ENCODE results near the gene VWC2L.

The VWC2L gene

DNA sequence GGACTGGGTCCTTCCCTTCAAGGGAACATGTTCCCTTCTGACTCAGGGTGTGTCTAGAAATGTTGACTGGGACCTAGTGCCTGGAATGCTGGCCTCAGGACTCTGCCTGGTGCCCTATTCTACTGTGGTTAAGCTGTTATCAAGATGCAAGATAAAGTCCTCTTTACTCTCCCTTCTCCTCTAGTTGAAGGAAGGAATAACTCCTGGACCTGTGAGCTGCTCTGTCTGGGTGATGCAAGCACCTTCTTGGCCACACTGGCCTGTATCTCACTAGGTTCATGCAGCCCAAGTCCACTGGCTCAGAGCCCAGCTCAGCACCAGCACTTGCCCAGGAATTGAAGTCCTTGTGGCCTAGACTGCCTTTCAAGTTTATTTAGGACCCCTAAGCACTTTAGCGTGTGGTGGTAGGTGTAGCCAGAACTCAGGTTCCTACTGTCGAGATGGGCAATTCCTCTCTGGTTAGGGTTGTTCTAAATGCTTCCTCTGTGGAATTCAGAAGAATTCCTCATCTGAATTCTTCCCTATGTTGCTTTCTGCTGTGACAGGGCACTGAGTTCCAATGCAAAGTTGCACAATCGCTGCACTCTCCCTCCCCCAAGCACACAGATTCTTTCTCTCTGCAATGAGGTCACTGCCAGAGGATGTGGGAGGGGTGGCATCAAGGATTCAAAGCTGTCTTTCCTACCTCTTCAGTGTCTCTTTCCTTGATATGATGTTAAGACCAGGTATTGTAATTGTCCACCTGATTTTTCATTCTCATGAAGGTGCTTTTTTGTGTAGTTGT is 54.7 kb downstream of the VWC2L start:
- Histone ChIP-seq H3K36me3 (ENCODE audit: control insufficient read depth, insufficient read depth, low read length) (no peaks in the 10 kb centered on the region), H3K27ac (ENCODE audit: insufficient read depth, low read depth, low read length, poor library complexity, severe bottlenecking) (no peak overlapping the region)
- WGBS, 2 experiments, result 86 to 93% methylated on average over 3 of the region's 3 CpGs

DNA sequence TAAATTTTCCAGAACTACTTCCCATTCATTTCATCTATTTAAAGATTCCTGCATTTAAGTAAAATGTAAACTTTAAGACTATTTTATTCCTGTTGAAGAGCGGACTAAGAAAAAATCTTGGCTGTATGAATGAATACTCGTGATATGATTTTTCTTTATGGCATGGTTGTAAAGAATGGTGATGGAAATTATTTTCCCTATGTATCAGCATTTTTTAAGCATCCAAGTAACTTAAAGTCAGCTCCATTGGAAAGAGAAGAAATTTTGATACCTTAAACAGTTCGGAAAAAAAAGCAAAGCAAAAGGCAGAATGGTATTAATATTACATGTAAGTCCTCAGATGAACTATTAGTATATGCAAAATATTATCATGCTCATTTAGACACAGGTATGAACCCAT is 58.9 kb downstream of the VWC2L start:
- H3K27me3 ChIP-seq (ENCODE audit: control insufficient read depth, insufficient read depth, low read length, poor library complexity, severe bottlenecking), result no peaks in the 10 kb centered on the region
- no peaks in the 10 kb centered on the region for H3K36me3 ChIP-seq (ENCODE audit: control insufficient read depth, insufficient read depth, low read length)
- H3K9me3 ChIP-seq (ENCODE audit: control insufficient read depth, low read length), result no peaks in the 10 kb centered on the region
- 100% methylated on average over 3 of the region's 3 CpGs; no CpG with 5 or more reads in 1 of the 2 experiments for WGBS, 2 experiments
- no peak overlapping the region for H3K4me3 ChIP-seq (ENCODE audit: insufficient read depth, low read depth, low read length)
- no peaks in the 10 kb centered on the region for H3K4me1 ChIP-seq (ENCODE audit: control insufficient read depth, insufficient read depth, low read length)
- H3K27ac ChIP-seq (ENCODE audit: insufficient read depth, low read depth, low read length, poor library complexity, severe bottlenecking), result no peak overlapping the region

More for the DNA sequence above, 54.7 kb downstream of the VWC2L start:
- H3K4me1 ChIP-seq (ENCODE audit: control insufficient read depth, insufficient read depth, low read length), result no peaks in the 10 kb centered on the region
- no peak overlapping the region for H3K4me3 ChIP-seq (ENCODE audit: insufficient read depth, low read depth, low read length)
- H3K9me3 ChIP-seq (ENCODE audit: control insufficient read depth, low read length), result no peaks in the 10 kb centered on the region
- H3K27me3 ChIP-seq (ENCODE audit: control insufficient read depth, insufficient read depth, low read length, poor library complexity, severe bottlenecking), result no peaks in the 10 kb centered on the region

DNA sequence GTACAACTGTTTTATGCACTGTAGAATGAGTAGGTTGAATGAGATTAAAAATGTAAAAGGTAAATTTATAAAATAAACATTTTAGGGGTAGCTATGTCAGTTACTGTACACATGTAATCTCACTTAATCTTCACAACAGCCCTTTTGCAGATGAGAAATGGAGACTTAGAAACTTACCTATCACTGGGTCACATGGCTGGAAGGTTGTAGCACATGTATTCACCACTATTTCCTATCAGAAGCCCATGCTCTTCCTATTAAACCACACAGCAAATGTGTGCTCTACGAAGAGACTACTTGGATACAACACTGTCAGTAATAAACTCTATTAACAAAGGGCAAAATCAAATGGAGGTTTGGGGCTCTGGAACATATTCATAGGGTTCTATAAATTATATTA is 60.5 kb downstream of the VWC2L start:
- Histone ChIP-seq H3K4me3 (ENCODE audit: insufficient read depth, low read depth, low read length) (no peak overlapping the region), H3K4me1 (ENCODE audit: control insufficient read depth, insufficient read depth, low read length) (no peaks in the 10 kb centered on the region), H3K27me3 (ENCODE audit: control insufficient read depth, insufficient read depth, low read length, poor library complexity, severe bottlenecking) (no peaks in the 10 kb centered on the region), H3K9me3 (ENCODE audit: control insufficient read depth, low read length) (no peaks in the 10 kb centered on the region), H3K36me3 (ENCODE audit: control insufficient read depth, insufficient read depth, low read length) (no peaks in the 10 kb centered on the region), H3K27ac (ENCODE audit: insufficient read depth, low read depth, low read length, poor library complexity, severe bottlenecking) (no peak overlapping the region)
- WGBS, 2 experiments, result 92% methylated on average over 1 of the region's 1 CpG; no CpG with 5 or more reads in 1 of the 2 experiments

DNA sequence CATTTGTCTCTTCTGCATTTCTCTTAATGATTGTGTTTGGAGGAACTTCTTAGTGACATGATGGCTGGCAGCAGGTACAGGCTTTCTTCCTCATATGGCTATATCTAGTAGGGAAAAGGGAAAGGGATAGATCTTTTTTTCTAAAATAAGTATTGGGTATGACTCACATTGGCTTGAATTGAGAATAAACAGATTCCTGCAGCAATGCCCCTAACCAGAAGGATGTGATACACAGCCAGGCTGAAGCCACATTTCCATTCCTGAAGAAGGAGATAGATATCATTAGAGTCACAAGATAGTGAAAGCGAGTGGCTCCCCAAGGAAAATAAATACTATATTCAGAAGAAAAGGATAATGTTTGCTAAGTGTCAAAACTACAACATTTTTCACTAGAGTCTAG is 61.1 kb downstream of the VWC2L start:
- Histone ChIP-seq H3K9me3 (ENCODE audit: control insufficient read depth, low read length) (no peaks in the 10 kb centered on the region), H3K27me3 (ENCODE audit: control insufficient read depth, insufficient read depth, low read length, poor library complexity, severe bottlenecking) (no peaks in the 10 kb centered on the region), H3K27ac (ENCODE audit: insufficient read depth, low read depth, low read length, poor library complexity, severe bottlenecking) (no peak overlapping the region), H3K4me1 (ENCODE audit: control insufficient read depth, insufficient read depth, low read length) (no peaks in the 10 kb centered on the region), H3K36me3 (ENCODE audit: control insufficient read depth, insufficient read depth, low read length) (no peaks in the 10 kb centered on the region), H3K4me3 (ENCODE audit: insufficient read depth, low read depth, low read length) (no peak overlapping the region)
- WGBS, 2 experiments, result no CpG with 5 or more reads among the region's 1 CpG

DNA sequence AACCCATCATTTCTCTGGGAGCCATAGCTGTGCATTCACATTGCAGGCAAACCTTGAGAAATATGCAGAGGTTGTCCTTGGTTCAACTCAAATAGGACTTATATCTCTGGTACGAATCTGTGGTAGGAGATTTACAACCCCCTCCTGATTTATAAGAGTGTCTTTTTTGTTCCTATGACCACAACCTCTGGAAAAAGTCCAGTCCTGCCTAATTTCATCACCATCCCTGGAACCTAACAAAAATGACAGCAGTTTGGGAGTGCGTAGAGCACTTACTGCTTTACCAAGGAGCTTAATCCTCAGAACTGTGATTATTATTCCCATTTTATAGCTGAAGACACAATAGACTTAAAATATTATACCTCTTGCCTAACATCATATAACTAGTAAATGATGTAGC is 66.5 kb downstream of the VWC2L start:
- Histone ChIP-seq H3K9me3 (ENCODE audit: control insufficient read depth, low read length) (no peaks in the 10 kb centered on the region), H3K36me3 (ENCODE audit: control insufficient read depth, insufficient read depth, low read length) (no peaks in the 10 kb centered on the region), H3K27ac (ENCODE audit: insufficient read depth, low read depth, low read length, poor library complexity, severe bottlenecking) (no peak overlapping the region), H3K27me3 (ENCODE audit: control insufficient read depth, insufficient read depth, low read length, poor library complexity, severe bottlenecking) (no peaks in the 10 kb centered on the region), H3K4me3 (ENCODE audit: insufficient read depth, low read depth, low read length) (no peak overlapping the region), H3K4me1 (ENCODE audit: control insufficient read depth, insufficient read depth, low read length) (no peaks in the 10 kb centered on the region)
- WGBS, 2 experiments, result 88 to 100% methylated on average over 2 of the region's 2 CpGs

DNA sequence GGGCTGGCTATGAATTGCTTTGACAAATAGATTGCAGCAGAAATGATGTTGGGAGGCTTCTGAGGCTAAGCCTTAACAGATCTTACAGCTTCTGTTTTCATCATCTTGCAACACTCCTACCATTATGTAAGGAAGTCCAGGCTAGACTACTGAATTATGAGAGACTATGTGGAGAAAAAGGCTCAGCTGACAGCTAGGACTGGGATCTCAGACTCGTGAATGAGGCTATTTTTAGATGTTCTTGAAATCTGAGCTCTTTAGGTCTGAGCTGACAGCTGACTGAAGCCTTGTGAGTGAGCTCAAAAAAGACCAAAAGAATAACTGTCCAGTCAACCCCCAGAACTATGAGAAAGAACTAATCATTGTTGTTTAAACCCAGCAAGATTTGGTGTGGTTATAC is 70.3 kb downstream of the VWC2L start:
- no peaks in the 10 kb centered on the region for H3K9me3 ChIP-seq (ENCODE audit: control insufficient read depth, low read length)
- H3K27ac ChIP-seq (ENCODE audit: insufficient read depth, low read depth, low read length, poor library complexity, severe bottlenecking), result no peak overlapping the region
- H3K36me3 ChIP-seq (ENCODE audit: control insufficient read depth, insufficient read depth, low read length), result no peaks in the 10 kb centered on the region
- H3K27me3 ChIP-seq (ENCODE audit: control insufficient read depth, insufficient read depth, low read length, poor library complexity, severe bottlenecking), result no peaks in the 10 kb centered on the region
- H3K4me1 ChIP-seq (ENCODE audit: control insufficient read depth, insufficient read depth, low read length), result no peaks in the 10 kb centered on the region
- H3K4me3 ChIP-seq (ENCODE audit: insufficient read depth, low read depth, low read length), result no peak overlapping the region
- 9 to 11% methylated on average over 1 of the region's 1 CpG for whole genome bisulfite sequencing, 2 experiments

DNA sequence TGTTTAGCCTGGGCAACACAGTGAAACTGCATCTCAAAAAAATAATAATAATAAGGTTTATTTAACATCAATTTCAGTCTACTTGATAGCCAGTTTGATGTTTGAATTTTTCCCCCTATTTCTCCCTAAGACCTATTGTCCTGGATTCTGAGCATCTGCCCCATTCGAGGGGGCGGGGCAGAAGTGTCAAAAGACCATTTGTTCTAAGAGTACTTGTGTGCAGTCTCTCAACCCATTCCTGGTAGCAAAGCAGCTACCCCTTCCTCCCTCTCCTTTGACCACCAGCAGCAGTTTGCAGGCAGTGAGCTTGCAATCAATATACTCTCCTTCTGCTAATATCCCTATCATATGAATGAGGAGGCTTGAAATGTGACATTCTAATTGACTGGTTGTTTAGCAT is 71.9 kb downstream of the VWC2L start:
- Histone ChIP-seq H3K36me3 (ENCODE audit: control insufficient read depth, insufficient read depth, low read length) (no peaks in the 10 kb centered on the region), H3K4me1 (ENCODE audit: control insufficient read depth, insufficient read depth, low read length) (no peaks in the 10 kb centered on the region), H3K27me3 (ENCODE audit: control insufficient read depth, insufficient read depth, low read length, poor library complexity, severe bottlenecking) (no peaks in the 10 kb centered on the region), H3K4me3 (ENCODE audit: insufficient read depth, low read depth, low read length) (no peak overlapping the region), H3K9me3 (ENCODE audit: control insufficient read depth, low read length) (no peaks in the 10 kb centered on the region), H3K27ac (ENCODE audit: insufficient read depth, low read depth, low read length, poor library complexity, severe bottlenecking) (no peak overlapping the region)
- 80 to 86% methylated on average over 2 of the region's 2 CpGs for WGBS, 2 experiments

DNA sequence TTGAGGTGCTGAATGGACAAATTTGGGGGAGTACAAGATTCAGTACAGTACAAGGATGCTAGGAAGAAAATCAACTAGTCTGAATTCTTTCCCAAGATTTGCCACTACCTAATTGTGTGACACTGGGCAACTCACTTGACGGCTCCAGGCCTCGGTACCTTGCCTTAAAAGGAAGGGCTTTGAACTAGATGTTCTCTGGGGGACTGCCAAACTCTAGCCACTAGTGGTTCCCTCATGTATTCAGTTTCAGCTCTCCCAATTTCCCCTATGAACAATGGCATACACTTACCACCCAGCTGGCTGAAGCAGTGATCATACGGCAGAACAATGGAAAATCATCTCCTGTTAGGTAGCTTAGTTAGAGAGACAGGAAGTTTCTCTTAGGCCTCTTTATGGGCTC is 73.4 kb downstream of the VWC2L start:
- Histone ChIP-seq H3K4me3 (ENCODE audit: insufficient read depth, low read depth, low read length) (no peak overlapping the region), H3K27me3 (ENCODE audit: control insufficient read depth, insufficient read depth, low read length, poor library complexity, severe bottlenecking) (no peaks in the 10 kb centered on the region), H3K9me3 (ENCODE audit: control insufficient read depth, low read length) (no peaks in the 10 kb centered on the region), H3K4me1 (ENCODE audit: control insufficient read depth, insufficient read depth, low read length) (no peaks in the 10 kb centered on the region), H3K27ac (ENCODE audit: insufficient read depth, low read depth, low read length, poor library complexity, severe bottlenecking) (no peak overlapping the region), H3K36me3 (ENCODE audit: control insufficient read depth, insufficient read depth, low read length) (no peaks in the 10 kb centered on the region)
- 85 to 86% methylated on average over 3 of the region's 3 CpGs for WGBS, 2 experiments

DNA sequence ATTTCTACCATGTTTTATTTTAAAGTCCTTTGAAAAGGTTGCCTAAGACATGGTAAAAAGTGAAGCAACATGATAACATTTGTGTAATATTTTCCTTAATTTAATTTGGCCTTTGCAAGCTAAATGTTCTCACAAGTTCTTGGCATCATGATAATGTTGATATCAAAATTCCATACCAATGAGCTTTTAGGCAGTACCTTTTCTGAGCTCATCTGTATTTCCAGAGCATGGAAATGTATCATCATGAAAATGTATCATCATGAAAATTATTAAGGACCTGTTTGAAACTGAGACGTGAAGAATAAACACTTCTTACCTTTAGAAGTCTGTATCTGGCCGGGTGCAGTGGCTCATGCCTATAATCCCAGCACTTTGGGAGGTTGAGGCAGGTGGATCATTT is 73.8 kb downstream of the VWC2L start:
- no peaks in the 10 kb centered on the region for H3K4me1 ChIP-seq (ENCODE audit: control insufficient read depth, insufficient read depth, low read length)
- H3K36me3 ChIP-seq (ENCODE audit: control insufficient read depth, insufficient read depth, low read length), result no peaks in the 10 kb centered on the region
- H3K9me3 ChIP-seq (ENCODE audit: control insufficient read depth, low read length), result no peaks in the 10 kb centered on the region
- H3K27ac ChIP-seq (ENCODE audit: insufficient read depth, low read depth, low read length, poor library complexity, severe bottlenecking), result no peak overlapping the region
- no peak overlapping the region for H3K4me3 ChIP-seq (ENCODE audit: insufficient read depth, low read depth, low read length)
- WGBS, 2 experiments, result 85 to 100% methylated on average over 2 of the region's 2 CpGs
- no peaks in the 10 kb centered on the region for H3K27me3 ChIP-seq (ENCODE audit: control insufficient read depth, insufficient read depth, low read length, poor library complexity, severe bottlenecking)

DNA sequence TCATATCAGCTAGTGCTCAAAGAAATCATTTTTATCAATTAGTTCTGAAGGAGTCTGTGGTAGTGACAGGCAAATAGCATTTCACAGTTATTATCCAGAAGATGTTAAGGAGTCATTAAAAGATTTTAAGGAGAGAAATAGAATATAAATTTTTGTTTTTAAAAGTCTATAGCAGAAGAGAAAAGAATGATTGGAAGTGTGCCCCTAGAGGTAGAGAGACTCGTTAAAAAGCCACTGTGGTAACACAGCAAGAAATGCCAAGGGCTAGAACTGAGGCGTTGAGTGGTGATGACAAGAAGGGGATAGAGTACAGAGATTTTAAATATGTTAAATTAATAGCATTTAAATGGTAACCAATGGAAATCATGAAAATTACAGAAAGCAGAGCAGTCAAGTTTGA is 78.3 kb downstream of the VWC2L start:
- Histone ChIP-seq H3K27ac (ENCODE audit: insufficient read depth, low read depth, low read length, poor library complexity, severe bottlenecking) (no peak overlapping the region), H3K9me3 (ENCODE audit: control insufficient read depth, low read length) (no peaks in the 10 kb centered on the region), H3K4me3 (ENCODE audit: insufficient read depth, low read depth, low read length) (no peak overlapping the region), H3K27me3 (ENCODE audit: control insufficient read depth, insufficient read depth, low read length, poor library complexity, severe bottlenecking) (no peaks in the 10 kb centered on the region), H3K4me1 (ENCODE audit: control insufficient read depth, insufficient read depth, low read length) (no peaks in the 10 kb centered on the region), H3K36me3 (ENCODE audit: control insufficient read depth, insufficient read depth, low read length) (no peaks in the 10 kb centered on the region)
- 74 to 85% methylated on average over 2 of the region's 2 CpGs for WGBS, 2 experiments
